ENCODE measurements around the gene SUN1.

The SUN1 gene

DNA sequence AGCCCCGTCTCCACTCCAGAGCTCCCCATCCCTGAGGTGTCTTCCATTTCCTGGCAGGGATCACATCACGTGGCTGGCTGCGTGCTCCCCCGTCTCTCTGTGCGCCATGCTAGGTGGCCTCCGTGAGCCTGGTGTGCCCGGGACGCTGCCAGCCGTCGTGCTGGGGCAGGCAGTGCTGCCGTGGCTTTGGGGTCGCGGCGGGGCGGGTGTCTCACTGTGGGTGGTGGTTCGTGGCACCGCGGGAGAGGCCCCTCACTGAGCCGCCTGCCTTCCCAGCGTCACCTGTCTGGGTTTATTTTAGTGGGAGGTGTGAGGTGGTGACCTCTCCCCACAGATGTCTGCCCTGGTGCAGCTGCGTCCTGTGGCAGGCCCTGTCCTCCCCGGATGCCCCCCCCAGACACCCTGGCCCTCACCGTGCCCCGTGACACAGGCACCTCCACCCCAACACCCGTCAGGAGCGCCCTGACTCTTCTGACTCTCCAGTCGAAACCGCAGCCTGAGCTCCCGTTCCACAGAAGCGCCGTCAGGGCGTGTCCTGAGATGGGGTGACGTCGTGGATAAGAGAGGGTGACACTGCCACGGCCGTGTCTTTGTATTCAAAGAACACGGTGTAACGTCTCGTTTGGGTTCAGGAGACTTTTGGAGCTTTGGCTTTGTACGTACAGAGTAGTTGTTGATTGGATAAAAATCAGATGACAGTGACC lies 62.0 kb downstream of the SUN1 start:
- DNase-seq: no peak

DNA sequence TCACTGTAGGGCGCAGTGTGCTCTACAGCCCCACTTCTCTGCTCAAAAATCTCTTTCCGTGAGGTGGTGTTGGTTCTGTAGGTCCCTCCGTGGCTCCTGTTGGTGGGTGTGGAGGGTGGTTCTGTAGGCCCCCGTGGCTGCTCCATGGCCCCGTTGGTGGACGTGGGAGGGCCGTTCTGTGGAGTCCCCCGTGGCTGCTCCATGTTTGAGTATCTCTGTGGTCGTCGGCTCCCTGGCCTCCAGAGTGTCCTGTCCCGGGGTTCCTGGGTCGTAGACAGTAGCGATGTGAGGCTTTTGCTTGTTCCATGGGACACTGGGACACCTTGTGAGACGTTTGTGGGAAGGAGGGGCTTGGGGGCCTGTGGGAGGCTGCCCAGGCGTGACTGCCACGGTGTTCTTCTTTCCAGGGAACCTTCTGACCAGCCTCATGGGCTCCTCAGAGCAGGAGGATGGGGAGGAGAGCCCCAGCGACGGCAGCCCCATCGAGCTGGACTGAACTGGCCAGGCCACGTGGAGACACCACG lies 62.7 kb downstream of the SUN1 start:
- no peak for DNase-seq

DNA sequence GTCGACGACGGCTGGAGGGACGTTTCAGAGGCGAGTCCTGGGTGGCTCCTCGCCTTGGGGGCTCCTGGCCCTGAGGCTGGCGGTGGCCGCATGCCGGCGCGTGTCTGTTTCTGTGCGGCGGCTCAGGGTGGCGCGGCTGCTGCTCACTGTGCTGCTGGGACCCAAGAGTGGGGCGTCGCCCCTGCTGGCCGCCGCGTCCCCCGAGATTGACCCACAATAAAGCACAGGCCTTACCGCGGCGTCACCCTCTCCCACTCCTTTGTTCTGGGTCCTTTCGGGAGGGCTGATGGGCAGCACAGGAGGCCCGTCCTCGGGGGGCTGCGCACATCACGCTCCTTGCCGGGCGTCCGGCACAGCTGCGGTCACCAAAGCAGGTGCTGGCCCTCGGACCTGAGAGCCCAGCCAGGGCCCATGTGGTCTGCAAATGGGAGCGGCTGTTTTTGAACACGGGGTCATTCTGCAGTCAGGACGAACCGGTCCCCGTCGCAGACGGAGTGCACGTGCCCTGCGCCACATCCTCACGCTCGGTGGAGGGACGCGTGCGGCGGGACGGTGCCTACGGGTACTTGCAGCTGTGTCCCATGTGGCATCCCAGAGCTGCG lies 63.3 kb downstream of the SUN1 start:
- no peak for DNase-seq

DNA sequence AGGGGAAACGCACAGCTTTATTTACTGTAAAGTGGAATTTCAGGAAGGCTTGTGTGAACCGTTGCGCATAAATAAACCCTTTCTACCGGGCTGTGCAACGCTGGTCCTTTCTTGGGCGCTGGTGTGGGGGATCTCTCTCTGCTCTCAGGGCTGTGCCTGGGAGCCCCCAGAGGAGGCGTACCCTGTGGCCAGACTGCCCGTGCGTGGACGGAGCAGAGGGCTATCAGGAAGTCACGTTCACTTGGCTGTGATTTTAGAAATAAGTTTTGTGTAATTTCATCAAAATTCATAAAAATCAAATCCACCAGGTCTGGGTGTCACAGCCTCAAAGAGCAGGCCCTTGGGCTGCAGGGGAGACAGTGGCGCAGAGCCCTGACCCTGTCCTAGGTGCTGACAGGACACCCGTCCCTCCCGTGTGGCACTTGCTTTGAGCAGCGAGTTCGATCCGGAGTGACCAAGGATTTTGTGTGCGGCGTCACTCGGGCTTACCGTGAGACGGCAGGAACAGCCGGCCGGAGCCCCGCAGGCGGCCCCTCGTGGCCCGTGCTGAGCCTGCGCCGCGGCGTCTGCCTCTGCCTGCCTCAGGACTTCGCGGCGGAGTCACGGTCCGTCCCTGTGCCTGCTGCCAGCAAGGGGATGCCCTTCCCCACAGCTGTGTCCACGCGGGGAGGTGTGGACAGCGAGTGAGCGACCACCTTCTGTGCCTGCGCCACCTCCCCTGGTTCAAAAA lies 64.2 kb downstream of the SUN1 start:
- DNase-seq: no peak

DNA sequence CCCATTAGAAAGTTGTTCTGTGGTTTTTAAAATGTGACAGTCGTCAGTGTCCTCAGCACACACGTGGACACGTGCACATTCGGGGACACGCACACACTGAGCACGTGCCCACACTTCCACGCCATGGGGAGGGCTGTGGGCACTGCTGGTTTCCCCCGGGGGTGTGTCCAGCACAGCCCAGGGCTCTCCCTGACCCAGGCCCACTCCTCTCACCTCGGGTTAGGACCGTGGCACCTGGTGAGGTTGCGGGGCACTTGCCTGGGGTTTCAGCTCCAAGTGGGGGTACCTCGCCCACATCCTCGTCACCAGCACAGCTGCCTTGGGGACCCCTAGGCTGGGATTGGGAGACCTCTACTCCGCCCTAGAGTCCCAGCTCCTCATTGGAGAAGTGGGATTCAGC lies 64.8 kb downstream of the SUN1 start:
- no peak for DNase-seq

DNA sequence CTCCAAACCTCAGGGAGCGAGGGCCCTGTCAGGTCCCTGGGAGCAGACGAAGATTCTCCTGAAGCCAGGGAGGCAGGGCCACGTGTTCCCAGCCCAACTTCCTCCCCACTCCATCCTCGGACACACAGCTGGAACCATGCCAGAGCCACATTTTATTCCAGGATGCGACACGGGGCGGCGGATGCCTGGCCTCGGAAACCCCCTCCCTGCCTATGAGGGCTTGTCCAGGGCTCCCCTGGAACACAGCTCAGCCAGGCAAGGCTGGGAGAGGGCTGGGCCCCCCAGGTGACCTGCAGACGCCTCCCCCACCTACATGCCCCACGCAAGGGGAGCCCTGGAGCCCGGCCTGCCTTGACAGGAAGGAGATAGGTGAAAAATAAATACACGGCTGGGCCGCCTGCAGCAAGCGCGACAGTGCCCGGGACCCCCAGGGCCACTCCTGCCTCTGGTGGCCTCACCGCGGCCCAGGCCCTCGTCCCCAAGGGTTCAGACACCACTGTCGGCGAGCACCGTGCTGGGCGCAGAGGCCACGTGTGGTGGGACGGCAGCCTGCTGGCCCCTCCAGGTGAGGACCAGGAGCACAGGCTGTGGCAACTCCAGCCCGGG lies 65.6 kb downstream of the SUN1 start:
- no peak for DNase-seq

DNA sequence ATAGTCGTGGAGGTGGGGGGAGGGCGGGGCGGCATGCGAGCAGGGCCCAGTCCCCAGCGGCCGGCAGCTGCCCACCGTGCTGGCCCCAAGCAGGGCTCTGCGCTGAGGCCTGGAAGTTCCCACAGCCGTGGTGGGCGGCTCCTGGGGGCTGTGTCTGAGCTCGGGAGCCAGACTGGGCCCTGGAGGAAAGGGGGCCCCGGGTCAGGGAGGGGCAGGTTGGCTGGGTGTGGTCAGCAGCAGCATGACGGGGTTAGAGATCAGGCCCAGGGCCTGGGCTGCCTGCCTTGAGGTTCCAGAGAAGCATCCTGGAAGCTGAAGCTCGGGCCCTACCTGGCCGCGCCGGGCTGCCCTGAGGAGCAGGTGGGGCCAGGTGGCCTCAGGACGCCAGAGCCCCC lies 66.2 kb downstream of the SUN1 start:
- DNase-seq: no peak

DNA sequence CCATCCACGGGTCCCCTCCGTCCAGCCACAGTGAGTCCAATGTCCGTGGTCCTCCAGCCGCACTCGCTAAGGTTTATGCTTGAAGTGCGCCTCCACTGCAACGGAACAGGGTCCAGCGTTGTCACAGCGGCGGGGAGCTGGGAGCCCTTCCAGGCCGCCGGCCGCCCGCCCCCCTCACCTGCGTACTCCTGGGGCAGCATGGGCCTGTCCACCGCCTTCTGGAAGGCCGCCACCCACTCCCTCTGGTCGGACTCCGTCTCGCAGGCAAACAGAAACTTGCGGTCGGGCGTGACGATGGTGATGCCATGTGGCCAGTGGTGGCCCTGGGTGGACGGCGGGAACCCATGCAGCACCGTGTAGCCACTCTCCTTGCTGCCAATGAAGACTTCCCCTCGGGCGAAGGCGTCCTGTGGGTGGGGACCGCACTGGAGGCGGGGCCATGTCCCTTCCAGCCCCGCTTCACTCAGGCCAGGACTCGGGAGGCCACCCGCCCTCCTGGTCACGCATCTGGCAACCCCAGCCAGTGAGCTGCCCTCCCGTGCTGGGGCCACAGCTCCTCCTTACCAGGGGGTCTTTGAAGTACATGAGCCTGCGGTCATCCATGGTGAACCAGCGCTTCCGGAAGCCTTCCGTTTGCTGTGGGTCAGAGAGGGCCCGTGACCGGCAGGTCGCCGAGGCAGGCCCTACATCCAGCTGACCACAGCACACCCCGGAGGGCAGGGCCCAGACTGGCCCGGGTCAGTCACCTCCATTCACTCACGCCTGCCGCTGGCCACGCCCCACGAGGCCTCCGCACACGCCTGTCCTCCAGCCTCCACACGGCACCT lies 66.8 kb downstream of the SUN1 start:
- no peak for DNase-seq

DNA sequence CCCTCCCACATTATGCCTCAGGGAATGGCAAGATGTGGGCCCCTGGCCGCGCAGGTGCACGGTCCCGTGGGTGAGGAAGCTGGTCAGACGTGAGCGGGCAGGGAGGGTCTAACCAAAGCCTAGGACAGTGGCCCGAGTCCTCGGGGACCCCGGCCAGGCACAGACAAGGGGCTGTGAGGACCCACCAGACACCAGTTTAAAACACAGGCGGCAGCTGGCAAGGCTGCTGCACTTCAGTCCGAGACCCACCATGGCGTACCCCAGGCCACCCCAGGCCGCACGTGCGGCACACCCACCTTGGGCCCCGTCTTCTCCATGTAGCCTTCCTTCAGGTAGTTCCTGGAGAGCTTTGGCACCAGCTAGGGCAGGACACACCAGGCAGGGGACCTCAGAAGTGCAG lies 67.5 kb downstream of the SUN1 start:
- DNase-seq: no peak

DNA sequence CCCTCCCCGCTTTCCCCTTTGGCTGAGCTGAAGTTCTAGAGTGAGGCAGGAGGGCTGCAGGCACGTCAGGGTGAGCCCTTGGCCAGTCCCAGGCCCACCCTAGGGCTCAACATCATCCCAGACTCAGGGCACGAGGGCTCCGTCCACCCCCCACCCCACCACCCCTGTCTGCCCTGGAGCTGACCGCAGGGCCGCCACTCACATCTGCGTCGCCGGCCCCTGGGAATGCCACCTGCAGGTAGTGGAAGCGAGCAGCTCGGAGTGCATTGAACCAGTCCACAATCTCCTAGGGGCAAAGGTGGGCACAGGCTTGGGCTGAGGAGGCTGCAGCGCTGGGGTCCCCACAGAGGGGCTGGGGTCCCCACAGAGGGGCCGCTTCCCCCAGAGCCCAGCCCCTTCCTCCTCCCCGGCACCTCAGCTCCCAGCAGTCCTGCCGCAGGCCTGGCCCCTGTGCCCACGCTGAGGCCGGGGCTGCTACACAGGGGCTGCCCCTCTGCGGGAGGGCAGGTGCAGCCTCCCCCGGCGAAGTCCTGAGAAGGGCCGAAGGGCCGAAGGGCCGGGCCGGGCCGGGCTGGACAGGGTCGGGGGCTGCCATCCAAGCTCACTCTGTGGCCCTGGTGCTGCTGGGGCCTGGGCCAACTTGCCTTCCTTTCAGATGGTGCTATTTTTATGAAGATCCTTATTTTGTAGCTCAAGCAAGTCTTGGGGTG lies 68.2 kb downstream of the SUN1 start:
- DNase-seq: no peak

DNA sequence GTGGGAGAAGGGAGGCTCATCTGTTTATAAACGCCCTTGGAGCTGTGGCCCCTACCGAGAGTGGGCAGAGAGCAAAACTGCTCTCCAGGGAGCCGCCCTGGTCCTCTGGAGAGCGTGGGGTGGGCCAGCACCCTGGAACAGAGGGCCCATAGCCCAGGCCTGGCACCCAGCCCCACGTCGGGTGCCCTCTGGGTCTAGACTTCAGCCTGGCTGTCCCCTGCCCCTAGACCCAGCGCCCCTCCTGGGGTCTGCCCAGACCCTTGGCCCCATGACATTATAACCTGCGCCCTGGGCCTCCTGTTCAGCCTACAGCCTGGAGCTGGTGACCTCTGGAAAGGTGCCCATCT lies 68.7 kb downstream of the SUN1 start:
- DNase-seq: no peak

DNA sequence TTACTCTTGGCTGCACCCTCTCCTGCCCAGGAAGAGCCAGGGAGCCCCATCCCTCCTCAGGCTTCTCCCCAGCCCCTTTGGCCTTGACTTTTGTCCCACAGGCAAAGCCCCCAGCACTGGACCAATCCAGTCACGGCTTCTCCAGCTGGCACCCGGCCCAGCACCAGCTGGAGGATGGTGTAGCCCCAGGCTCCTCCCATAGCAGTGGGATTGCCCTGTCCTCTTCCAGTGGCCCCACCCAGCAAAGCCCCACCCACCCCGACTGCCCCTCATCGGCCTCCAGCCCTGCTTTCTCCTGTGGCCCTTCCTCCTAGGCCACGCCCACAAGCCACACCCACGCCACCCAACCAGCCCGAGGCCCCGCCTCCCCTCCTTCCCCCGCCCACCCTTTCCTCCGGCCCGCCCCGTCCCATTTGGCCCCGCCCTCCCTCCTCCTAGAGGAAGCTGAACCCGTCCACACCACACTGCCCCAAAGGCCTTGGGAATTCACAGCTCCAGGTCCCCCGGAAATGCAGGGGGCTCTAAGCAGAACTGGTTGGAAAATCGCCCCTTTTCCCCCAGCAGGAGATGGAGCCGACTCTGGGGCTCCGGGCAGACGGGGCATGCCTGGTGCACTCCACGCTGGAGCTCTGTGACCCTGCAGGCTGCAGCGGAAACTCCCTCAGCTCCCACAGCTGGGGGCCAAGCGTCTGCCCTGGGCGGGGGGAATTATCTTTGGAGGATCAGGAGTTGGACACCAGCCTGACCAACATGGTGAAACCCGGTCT lies 69.3 kb downstream of the SUN1 start:
- no peak for DNase-seq

DNA sequence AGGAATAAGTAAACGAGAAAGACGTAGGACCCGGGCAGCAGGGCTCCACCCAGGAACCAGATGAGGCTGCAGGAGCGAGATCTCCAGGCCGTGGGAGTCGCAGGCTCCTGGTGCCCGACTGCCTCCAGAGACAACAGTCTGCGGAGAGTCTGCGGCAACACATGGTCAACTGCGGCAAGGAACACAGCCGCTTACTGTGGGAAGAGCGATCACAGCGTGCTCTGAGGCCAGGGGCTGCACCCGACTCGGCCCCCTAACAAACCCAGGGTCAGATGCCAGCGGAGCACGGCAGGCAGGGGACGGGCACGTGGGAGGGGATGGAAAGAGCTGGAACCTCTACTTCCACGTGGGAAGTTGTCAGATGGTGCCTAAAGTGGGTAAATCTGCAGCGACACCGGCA lies 70.7 kb downstream of the SUN1 start:
- DNase-seq: no peak

DNA sequence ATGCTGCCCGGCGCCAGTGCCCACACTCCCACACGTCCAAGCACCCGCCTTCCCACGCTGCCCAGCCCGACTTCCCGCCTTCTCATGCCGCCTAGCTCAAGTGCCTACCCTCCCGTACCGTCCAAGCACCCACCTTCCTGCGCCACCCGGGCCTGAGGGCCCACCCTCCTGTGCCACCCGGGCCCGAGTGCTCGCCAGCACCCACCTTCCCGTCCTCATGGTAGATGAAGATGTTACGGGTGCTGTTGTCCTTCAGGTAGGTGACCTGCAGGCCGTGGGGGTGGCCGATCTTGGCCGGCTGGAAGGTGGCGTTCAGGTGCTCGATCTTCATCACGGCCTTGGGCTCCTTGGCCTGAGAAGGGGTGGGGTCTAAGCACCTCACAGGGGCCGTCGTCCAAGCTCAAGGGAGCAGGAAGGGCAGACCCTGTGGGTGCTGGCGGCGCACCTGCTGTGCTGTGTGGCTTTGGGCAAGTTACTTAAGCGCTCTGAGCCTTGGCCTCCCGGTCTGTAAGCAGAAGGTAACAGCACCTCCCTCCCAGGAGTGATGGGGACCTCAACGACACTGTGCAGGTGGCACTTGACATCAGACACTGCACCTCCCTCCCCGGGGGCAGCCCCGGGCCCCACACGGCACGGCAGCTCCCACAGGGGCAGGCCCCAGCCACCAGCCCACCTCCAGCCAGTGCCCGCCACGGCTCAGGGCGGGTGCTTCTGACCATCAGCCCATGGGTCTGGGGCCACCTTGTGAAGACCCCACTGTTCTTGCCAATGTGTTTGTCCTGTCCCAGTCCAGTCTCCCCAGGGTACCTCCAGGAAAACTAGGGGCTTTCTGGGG lies 71.9 kb downstream of the SUN1 start:
- DNase-seq: no peak

DNA sequence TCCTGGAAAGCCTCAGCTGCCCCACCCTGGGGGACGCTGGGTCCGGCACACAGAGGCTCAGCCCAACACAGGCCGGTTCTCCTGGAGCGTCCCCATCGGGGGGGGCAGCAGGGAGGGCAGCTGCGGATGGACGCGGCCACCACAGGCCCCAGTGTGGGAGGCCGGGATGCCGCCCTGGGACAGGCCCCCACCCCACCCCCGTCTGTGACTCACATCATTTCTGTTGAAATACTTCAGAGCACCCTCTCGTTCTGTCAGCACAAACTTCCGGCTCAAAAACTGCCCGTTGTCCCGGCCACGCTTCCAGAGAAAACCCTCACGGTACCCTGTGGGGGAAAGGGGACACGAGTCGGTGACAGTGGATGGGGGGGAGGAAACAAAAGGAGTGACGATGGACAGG lies 72.6 kb downstream of the SUN1 start:
- no peak for DNase-seq

DNA sequence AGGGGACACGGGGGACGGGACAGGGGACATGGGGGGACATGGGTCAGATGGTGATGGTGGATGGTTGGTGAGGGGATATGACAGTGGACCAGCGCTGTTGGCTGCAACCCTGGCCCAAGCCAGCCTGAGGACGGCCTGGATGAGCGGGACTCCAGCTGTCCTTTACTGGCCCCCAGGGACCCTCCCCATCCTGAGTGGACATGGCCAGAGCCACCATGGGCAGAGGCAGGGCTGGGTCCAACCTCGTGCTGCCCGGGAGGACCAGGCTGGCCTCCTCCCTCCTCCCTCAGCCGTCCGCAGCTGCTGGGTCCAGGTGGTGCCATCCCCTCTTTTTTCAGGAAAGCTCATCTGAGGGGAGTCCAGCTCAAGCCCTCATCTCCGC lies 74.5 kb downstream of the SUN1 start:
- no peak for DNase-seq

DNA sequence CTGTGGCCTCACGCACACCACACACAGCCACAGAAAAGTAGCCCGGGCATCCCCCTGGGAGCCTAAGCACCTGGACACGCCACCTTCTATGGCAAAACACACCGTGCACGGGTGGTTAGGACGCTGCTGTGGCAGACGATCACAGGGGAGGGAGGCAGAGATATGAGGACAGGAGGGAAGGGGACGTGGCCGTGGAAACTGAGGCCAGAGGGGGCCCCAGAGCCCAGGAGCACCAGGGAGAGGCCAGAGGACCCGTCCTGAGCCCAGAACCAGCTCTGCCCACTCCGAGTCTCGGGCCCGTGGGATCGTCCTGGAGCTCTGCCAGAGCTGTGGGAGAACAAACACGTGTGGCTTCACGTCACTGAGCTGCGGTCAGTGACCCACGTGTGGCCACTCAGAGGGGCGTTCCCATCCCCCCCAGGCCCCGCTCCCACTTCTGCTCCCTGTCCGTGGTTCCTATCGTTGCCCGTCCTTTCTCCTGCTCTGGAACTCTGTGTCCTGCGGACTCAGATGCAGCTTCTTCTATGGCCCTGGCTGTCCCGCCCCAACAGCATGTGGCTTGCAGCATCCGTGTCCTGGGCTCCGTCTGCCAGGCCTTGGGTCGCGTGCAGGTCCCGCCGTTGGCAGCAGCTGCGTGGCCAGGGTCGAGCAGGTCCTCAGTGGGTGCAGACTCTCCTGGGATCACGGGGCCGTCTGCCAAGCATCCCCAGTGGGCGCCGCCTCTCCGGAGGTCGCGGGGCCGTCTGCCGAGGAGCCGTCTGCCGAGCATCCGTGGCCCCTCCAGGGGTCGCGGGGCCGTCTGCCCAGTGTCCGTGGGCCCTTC lies 75.1 kb downstream of the SUN1 start:
- no peak for DNase-seq

DNA sequence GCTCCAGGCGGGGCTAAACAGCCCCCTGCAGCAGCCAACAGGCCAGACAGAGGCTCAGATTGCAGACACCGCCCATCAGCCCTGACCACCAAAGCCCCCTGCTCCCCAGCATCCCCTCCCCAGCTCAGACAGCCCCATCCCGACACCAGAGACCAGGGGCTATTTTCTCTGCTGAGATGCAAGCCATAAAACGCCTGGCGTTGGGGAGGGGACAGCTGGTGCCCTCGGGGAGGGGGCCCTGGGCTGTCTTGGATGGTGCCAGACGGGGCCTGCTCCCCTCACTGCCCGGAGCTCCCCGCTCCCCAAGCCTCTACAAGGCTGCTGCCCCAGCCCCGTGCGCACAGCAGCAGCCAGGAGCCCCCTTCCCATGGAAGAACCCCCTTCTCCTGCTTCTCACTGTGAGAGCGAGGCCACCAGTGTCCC lies 75.9 kb downstream of the SUN1 start:
- no peak for DNase-seq

DNA sequence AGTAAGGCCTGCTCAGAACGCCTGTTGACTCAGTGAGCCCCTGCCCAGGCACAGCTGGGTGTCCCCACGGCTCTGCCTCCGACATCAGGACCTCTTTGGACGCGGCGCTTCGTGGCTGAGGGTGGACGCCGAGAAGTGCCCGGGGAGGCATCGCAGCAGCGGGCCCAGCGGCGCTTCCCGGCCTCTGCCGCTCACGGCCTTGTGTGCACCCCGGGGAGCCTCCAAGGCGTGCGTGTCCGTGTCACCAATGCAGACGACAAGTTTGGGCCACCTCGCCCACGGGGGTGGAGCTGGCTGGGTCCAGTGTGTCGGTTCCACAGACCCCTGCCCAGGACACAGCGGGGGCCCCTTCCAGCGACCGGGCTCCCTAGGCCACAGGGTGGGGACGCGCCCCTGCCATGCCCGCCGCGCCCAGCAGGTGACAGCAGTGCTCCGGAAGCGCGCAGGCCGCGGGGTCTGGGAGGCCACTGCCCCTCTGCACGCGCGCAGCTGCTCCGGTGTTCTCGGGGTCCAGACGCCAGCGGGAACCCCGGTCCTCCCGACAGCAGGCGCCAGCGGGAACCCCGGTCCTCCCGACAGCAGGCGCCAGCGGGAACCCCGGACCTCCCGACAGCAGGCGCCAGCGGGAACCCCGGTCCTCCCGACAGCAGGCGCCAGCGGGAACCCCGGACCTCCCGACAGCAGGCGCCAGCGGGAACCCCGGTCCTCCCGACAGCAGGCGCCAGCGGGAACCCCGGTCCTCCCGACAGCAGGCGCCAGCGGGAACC lies 76.5 kb downstream of the SUN1 start:
- peak; percentile 63 for DNase-seq

Data from CD4-positive, alpha-beta T cell treated with Interleukin-4 for 4 hours (primary cell).